Measurements from ENCODE around the gene INPP5D.

- TF ChIP-seq GATA2 (IDR thresholded peaks at IDR 0.05; ENCODE audit: low read depth, low read length) (no peak), GATA3 (IDR thresholded peaks at IDR 0.05; ENCODE audit: low read depth, low read length) (no peak)
Measured at GRCh38 chr2:233140978-233141377, 80.8 kb downstream of the INPP5D start.

All from SH-SY5Y (cell line).